Upper lobe of left lung (tissue), 4 donors: Measurements from ENCODE around the gene IMMP2L.

Experiments used
- CTCF ChIP-seq, 6 experiments: fragments of 450-650 bp in 4 of 6; fragments of 200-600 bp in 2 of 6; sonication (generic) in 2 of 6; IDR thresholded peaks; one replicate each; pipeline ENCODE4 v1.5.1; 2016 to 2019; ENCODE audit warnings: antibody characterized with exemption in 6 of 6
- POLR2A ChIP-seq, 4 donors: fragments of 450-650 bp; IDR thresholded peaks; one replicate each; pipeline ENCODE4 v1.5.1; 2016 to 2017; ENCODE audit warnings: antibody characterized with exemption in 4 of 4, mild to moderate bottlenecking in 2 of 4
- POLR2AphosphoS5 ChIP-seq, 2 donors: sonication (generic); formaldehyde crosslinking; IDR thresholded peaks; one replicate each; pipeline ENCODE4 v1.5.1; 2017; ENCODE audit warnings: antibody characterized with exemption in 2 of 2

- no peak for TF ChIP-seq CTCF (IDR thresholded peaks at IDR 0.05)
- TF ChIP-seq POLR2AphosphoS5 (IDR thresholded peaks at IDR 0.05): no peak
- TF ChIP-seq POLR2A (IDR thresholded peaks at IDR 0.05): no peak
These were observed 459.2 kb downstream of the IMMP2L start for GRCh38 chr7:111103136-111103535.
